Measurements from ENCODE around the gene PIWIL1.

Gene PIWIL1

GRCh38 chr12:130337488-130338303 is at the start of gene PIWIL1:
Gene PIWIL1, plus strand, starts transcription at chr12:130337887. Its CDS starts 4,705 bp downstream, at chr12:130342592.
- no peak for DNase-seq (ENCODE audit: low spot score)

DNA sequence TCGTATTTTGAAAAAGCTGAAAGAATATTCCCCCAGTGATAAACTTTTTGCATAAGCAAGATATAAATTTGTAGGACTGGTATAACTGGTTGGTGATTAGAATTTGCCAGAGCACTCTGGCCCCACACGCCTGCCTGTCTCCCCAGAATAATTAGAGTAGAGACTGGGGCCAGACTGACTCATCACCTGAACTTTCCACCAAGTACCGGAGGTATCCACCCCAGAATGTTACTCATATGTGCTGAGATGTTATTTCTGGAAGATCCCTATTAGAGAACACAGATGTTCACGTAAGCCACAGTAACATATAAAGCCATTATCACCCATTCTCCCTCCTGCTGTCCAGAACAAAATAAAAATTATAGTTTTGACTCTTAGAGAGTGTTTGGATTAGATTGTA is 49.5 kb upstream of the PIWIL1 start:
- no peak for DNase-seq (ENCODE audit: low spot score)

DNA sequence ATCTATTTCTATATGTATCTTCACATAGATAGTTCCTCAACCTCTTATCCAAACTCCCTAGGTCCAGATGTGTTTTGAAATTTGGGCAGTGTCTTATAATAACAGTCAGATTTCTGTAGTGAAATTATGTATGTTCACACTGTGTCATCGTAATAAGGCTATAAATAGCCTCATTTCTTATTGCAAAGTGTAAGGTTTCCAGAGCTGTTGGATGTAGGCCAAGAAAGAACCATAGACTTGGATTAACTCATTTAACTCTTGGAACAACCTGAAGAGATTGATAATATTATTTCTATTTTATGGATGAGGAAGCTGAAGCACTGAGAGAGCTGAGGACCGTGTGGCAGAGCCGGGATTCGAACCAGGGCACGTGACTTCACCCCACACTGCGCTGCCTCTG is 49.0 kb upstream of the PIWIL1 start:
- DNase-seq (ENCODE audit: low spot score): no peak

- DNase-seq (ENCODE audit: low spot score): no peak
These were observed 47.6 kb upstream of the PIWIL1 start for GRCh38 chr12:130290114-130290513.

GRCh38 chr12:130298322-130299021 is 39.2 kb upstream of the PIWIL1 start:
- DNase-seq (ENCODE audit: low spot score): no peak

GRCh38 chr12:130299574-130299973 is 38.1 kb upstream of the PIWIL1 start:
- no peak for DNase-seq (ENCODE audit: low spot score)

GRCh38 chr12:130300090-130300489 is 37.6 kb upstream of the PIWIL1 start:
- DNase-seq (ENCODE audit: low spot score): no peak

- no peak for DNase-seq (ENCODE audit: low spot score)
These were observed 36.8 kb upstream of the PIWIL1 start for GRCh38 chr12:130300737-130301535.

DNA sequence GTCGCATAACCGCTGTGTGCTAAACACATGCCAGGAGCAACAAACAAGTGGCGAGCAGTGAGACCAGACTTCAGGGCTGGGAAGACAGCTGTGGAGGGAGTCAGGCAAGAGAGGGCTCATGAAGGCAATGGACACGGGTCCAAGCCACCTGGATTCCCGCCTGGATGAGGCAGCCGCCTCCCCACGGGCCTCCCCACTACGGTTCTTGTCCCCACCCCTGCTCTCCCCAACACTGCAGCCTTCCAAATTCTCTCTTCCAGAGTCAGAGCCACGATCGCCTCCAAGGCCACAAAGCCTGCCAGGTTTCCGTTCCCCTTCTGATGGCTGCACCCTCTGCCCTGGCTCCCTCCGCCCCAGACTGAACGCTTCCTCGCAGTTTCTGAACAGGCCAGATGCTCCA is 36.1 kb upstream of the PIWIL1 start:
- DNase-seq (ENCODE audit: low spot score): peak; percentile 70

- DNase-seq (ENCODE audit: low spot score): no peak
These were observed 33.9 kb upstream of the PIWIL1 start for GRCh38 chr12:130303781-130304180.

GRCh38 chr12:130307859-130308258 is 29.8 kb upstream of the PIWIL1 start:
- DNase-seq (ENCODE audit: low spot score): no peak

DNA sequence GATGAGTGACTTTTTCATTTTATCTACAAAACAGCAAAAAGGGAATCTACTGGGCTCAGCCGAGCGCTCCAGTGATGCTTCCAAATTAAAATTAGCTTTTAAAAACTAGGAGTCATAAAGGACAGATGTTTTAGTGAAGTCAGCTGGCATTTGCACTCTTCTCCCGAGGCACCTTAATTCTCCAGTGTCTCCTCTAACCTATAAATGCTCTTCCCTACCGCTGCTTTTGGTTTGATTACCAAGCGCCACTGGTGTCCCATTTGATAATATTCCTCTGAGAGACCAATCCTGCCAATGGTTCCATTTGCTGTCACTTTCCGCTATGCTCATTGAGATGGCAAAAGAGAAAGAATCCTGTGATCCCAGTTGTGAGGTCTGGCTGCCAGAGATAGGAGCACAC is 29.3 kb upstream of the PIWIL1 start:
- DNase-seq (ENCODE audit: low spot score): no peak

- DNase-seq (ENCODE audit: low spot score): no peak
These were observed 21.4 kb upstream of the PIWIL1 start for GRCh38 chr12:130316251-130316650.

- no peak for DNase-seq (ENCODE audit: low spot score)
These were observed 17.2 kb upstream of the PIWIL1 start for GRCh38 chr12:130320536-130320935.

DNA sequence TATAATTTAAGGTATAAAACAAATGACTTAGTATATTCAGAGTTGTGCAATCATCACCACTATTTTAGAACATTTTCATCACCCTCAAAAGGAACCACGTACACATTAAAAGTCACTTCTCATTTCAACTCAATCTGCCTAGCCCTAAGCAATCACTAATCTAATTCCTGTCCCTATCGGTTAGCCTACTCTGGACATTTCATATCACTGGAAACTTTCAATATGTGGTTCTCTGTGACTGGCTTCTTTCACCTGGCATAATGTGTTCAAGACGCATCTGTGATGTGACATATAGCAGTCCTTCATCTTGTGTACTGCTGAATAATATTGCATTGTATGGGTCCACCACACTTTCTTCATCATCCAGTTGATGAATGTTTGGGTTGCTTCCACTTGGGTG is 15.4 kb upstream of the PIWIL1 start:
- no peak for DNase-seq (ENCODE audit: low spot score)

- no peak for DNase-seq (ENCODE audit: low spot score)
These were observed 7.0 kb upstream of the PIWIL1 start for GRCh38 chr12:130330685-130331084.

DNA sequence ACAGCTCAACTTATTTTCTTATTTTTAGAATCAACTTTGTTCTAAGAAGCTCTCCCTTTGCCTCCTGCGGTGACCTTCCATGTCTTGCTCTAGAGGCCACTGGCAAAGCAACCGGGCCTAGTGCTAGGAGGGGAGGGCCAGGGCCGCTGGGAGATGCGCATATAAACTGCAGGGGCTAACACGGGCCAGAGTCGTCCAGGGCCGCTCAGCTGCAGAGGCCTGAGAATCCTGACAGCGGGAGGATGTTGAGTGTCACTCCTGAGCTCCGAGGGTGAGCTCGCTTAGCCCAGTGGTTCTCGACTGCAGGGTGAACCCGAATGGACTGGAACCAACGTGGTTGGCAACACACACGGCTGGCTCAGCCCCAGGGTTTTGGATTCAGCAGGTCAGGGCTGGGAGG is 6.5 kb upstream of the PIWIL1 start:
- no peak for DNase-seq (ENCODE audit: low spot score)

GRCh38 chr12:130333341-130333740 is 4.3 kb upstream of the PIWIL1 start:
- no peak for DNase-seq (ENCODE audit: low spot score)

DNA sequence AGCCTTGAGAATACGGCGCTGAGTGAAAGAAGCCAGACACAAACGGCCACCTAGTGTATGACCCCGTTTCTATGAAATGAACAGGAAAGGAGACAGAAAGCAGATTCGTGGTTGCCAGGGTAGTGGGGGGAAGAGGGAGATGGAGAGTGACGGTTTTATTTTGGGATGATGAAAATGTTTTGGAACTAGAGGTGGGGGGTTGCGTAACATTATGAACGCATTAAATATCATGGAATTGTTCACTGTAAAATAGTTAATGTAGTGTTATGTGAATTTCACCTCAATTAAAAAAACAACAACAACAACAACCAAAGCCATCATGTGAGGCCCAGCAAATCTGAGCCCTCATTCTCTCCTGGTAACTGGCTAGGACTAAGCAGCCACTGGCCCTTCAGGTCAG is 3.3 kb upstream of the PIWIL1 start:
- no peak for DNase-seq (ENCODE audit: low spot score)

DNA sequence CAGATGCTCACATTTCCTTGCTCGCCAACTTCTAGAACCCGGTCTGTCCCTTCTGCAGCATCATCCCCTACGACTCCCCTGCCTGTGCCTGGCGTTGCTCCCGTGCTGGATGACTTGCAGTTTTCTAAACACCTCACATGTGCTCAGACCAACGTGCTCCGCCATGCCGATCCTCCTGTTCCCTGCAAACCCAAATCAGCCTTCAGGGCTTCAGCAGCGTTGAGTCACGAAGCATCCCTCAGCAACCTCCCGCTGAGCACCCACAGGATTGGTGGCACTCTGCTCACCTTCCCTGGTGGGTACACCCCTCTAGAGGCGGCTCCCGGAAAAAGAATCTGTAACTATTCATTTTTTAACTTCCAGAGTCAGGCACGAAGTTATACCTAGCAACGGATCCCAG is 2.8 kb upstream of the PIWIL1 start:
- DNase-seq (ENCODE audit: low spot score): no peak

GRCh38 chr12:130335517-130336392 is 1.9 kb upstream of the PIWIL1 start:
- DNase-seq (ENCODE audit: low spot score): no peak

Data from left forelimb (tissue), 1 donor.